Right lobe of liver (tissue), 6 donors: ENCODE data around the gene FREM1. TPM values are rescaled to one million over a fixed set of nuclear protein-coding genes. Genes with fewer than 3 reads are reported as not detected.

Experiments
- ATAC-seq, 4 donors: fragments of 200-7000 bp; cut with Tn5 transposase; one replicate each; pipeline ENCODE4 v1.9.1; 2020; ENCODE audit warnings: mild to moderate bottlenecking in 4 of 4, moderate library complexity in 4 of 4
- DNase-seq, 3 donors: peaks; one replicate each; pipeline ENCODE4 v3.0.0-alpha.2; 2020
- H3K27ac ChIP-seq, 3 donors: fragments of 200-600 bp; one replicate each; pipeline ENCODE4 v1.8.0; 2022
- H3K27me3 ChIP-seq, 2 donors: fragments of 200-600 bp; one replicate each; pipeline ENCODE4 v1.8.0; 2022
- H3K36me3 ChIP-seq, 4 donors: fragments of 200-600 bp; sonication (generic) in 1 of 4; one replicate each; pipeline versions ENCODE4 v1.5.1 to v1.8.0; 2017 to 2022; ENCODE audit warnings: control low read depth in 1 of 4
- H3K4me1 ChIP-seq, 4 donors: fragments of 200-600 bp; sonication (generic) in 1 of 4; one replicate each; pipeline versions ENCODE4 v1.5.1 to v1.8.0; 2017 to 2022; ENCODE audit warnings: control low read depth in 1 of 4
- H3K4me3 ChIP-seq, 3 donors: fragments of 200-600 bp; one replicate each; pipeline ENCODE4 v1.8.0; 2022
- H3K9me3 ChIP-seq, 4 donors: fragments of 200-600 bp; sonication (generic) in 1 of 4; one replicate each; pipeline versions ENCODE4 v1.5.1 to v1.8.0; 2017 to 2022; ENCODE audit warnings: control low read depth in 1 of 4
- CTCF ChIP-seq, 4 donors: fragments of 200-600 bp in 3 of 4; fragments of 450-650 bp in 1 of 4; IDR thresholded peaks; one replicate each; pipeline versions ENCODE4 v1.5.1 to v1.8.0; 2016 to 2022; ENCODE audit warnings: antibody characterized with exemption in 4 of 4, mild to moderate bottlenecking in 2 of 4
- POLR2A ChIP-seq: fragments of 450-650 bp; IDR thresholded peaks from one replicate; pipeline ENCODE4 v1.6.1; 2017; ENCODE audit warnings: antibody characterized with exemption, mild to moderate bottlenecking
- WGBS: methylation state at CpG from one replicate; pipeline ENCODE4 v1.1.6; 2018; ENCODE audit warnings: low coverage, low lambda C conversion rate; ENCODE audit not compliant: insufficient coverage; ENCODE audit errors: missing lambda C conversion rate; 5-methylcytosine and 5-hydroxymethylcytosine counted together
- intact Hi-C, 2 donors: fragments of 100-400 bp; cut with DNase I; formaldehyde crosslinking; loops; one replicate each; pipeline versions ENCODE4 v1.11.2 to v1.14.1; 2022
- total RNA-seq, 6 experiments: library from RNA; depleted of rRNA in 2 of 6; stranded (reverse); fragments of >200 nt in 2 of 6; fragmentation: NEBNext Ultra II Directional in 3 of 6; extraction: Animal tissue kit (Norgen Biotek cat#: 25700) in 3 of 6; gene quantifications; one replicate each; pipeline versions ENCODE4 v1.1.0 to v1.2.4, GENCODE V29; 2016 to 2023
- donor health status: DM: no; HTN: yes; CAD: no.
- donor health status: DM: no; HTN: no; CAD: no.
- donor health status: DM: no; HTN: no; CAD: no.
- donor health status: DM: no; HTN: yes; CAD: no.
- donor health status: DM: no; HTN: yes; CAD: no.

FREM1 gene
- total RNA-seq, 6 experiments from 2014 or later = 0.12 to 2.6 (median 1.1) TPM

GRCh38 chr9:14846871-14847311 is 63.3 kb downstream of the FREM1 start:
- Histone ChIP-seq H3K27ac (no peak overlapping the region), H3K9me3 (no peaks in the 10 kb centered on the region), H3K4me1 (no peaks in the 10 kb centered on the region), H3K4me3 (no peak overlapping the region), H3K36me3 (no peaks in the 10 kb centered on the region), H3K27me3 (no peaks in the 10 kb centered on the region)
- TF ChIP-seq CTCF (IDR thresholded peaks at IDR 0.05) (peak in 3 of 4 donors; percentile 33 to 49 (median 36)), POLR2A (no peak)
- WGBS = 13% methylated on average over 3 of the region's 3 CpGs
- intact Hi-C loops = no loop called here
- DNase-seq (peak in 2 of 3 donors; percentile 35 to 54), ATAC-seq (peak; percentile 34 to 49 (median 46))

- intact Hi-C loops = no loop called here
- Histone ChIP-seq H3K27me3 (no peaks in the 10 kb centered on the region), H3K9me3 (no peaks in the 10 kb centered on the region), H3K4me1 (no peaks in the 10 kb centered on the region), H3K4me3 (no peak overlapping the region), H3K36me3 (no peaks in the 10 kb centered on the region), H3K27ac (no peak overlapping the region)
- ATAC-seq (no peak), DNase-seq (no peak)
- no peak for TF ChIP-seq POLR2A
- TF ChIP-seq CTCF (IDR thresholded peaks at IDR 0.05) = no peak
- 76% methylated on average over 2 of the region's 2 CpGs for WGBS
Observed at GRCh38 chr9:14843163-14843562, 67.1 kb downstream of the FREM1 start.

GRCh38 chr9:14842269-14842668 is 68.0 kb downstream of the FREM1 start:
- Histone ChIP-seq H3K27me3 (no peaks in the 10 kb centered on the region), H3K36me3 (no peaks in the 10 kb centered on the region), H3K9me3 (no peaks in the 10 kb centered on the region), H3K4me3 (no peak overlapping the region), H3K27ac (no peak overlapping the region), H3K4me1 (no peaks in the 10 kb centered on the region)
- no peak for TF ChIP-seq POLR2A
- TF ChIP-seq CTCF (IDR thresholded peaks at IDR 0.05) = no peak
- ATAC-seq = no peak
- WGBS = 60% methylated on average over 9 of the region's 10 CpGs
- intact Hi-C loops = no loop called here
- DNase-seq = no peak

GRCh38 chr9:14838701-14839100 is 71.5 kb downstream of the FREM1 start:
- Histone ChIP-seq H3K4me1 (no peaks in the 10 kb centered on the region), H3K36me3 (no peaks in the 10 kb centered on the region), H3K4me3 (no peak overlapping the region), H3K9me3 (no peaks in the 10 kb centered on the region), H3K27ac (no peak overlapping the region), H3K27me3 (no peaks in the 10 kb centered on the region)
- TF ChIP-seq CTCF (IDR thresholded peaks at IDR 0.05) (no peak), POLR2A (no peak)
- ATAC-seq = no peak
- 60% methylated on average over 3 of the region's 3 CpGs for WGBS
- no peak for DNase-seq
- intact Hi-C loops = no loop called here

- intact Hi-C loops = no loop called here
- WGBS = 74% methylated on average over 5 of the region's 7 CpGs
- no peaks in the 10 kb centered on the region for H3K36me3 ChIP-seq
Observed at GRCh38 chr9:14836885-14837284, 73.3 kb downstream of the FREM1 start.

More at GRCh38 chr9:14836885-14837284, 73.3 kb downstream of the FREM1 start:
- DNase-seq (no peak), ATAC-seq (no peak)
- Histone ChIP-seq H3K4me3 (no peak overlapping the region), H3K4me1 (no peaks in the 10 kb centered on the region), H3K27ac (no peak overlapping the region), H3K9me3 (no peaks in the 10 kb centered on the region), H3K27me3 (no peaks in the 10 kb centered on the region)
- TF ChIP-seq CTCF (IDR thresholded peaks at IDR 0.05) = no peak
- no peak for TF ChIP-seq POLR2A
